B cell (primary cell): ENCODE measurements around the gene CHADL. TPM values are rescaled to one million over a fixed set of nuclear protein-coding genes. Genes with fewer than 3 reads are reported as not detected.
A peak's percentile ranks its signal among the peaks of the same experiment; 100 is the strongest.

ENCODE experiments used
- ATAC-seq: fragments of 200-7000 bp; cut with Tn5 transposase; one replicate; pipeline ENCODE4 v1.10.0; 2021; ENCODE audit warnings: low read depth, mild to moderate bottlenecking, moderate number of reproducible peaks, moderate library complexity
- CTCF ChIA-PET: fragments of 350-600 bp; sonication (Branson Sonifier 250); formaldehyde crosslinking; loops from one replicate; lab custom pipeline; 2021; ENCODE audit warnings: antibody characterized with exemption, inconsistent platforms; lab: Charles Lee
- POLR2A ChIA-PET: fragments of 350-600 bp; sonication (Branson Sonifier 250); formaldehyde crosslinking; loops from one replicate; lab custom pipeline; 2021; ENCODE audit warnings: antibody characterized with exemption; lab: Charles Lee
- DNase-seq: peaks from one replicate; pipeline ENCODE4 v3.0.0; 2013
- H2AFZ ChIP-seq: 2 replicates; pipeline ENCODE4 v1.6.1; 2012; ENCODE audit warnings: mild to moderate bottlenecking, low read depth, low read length; ENCODE audit not compliant: insufficient read depth, poor library complexity, severe bottlenecking
- H3K27ac ChIP-seq, 2 donors: 1 replicate in 1 of 2; 2 replicates in 1 of 2; pipeline ENCODE4 v1.5.1; 2012 to 2013; ENCODE audit warnings: low read length in 2 of 2, mild to moderate bottlenecking in 2 of 2, moderate library complexity in 1 of 2
- H3K27me3 ChIP-seq, 4 experiments: fragments of 200-600 bp in 1 of 4; sonication (generic) in 1 of 4; replicated peaks in 1 of 4; 1 replicate in 2 of 4; 2 replicates in 2 of 4; pipeline versions ENCODE4 v1.6.1 to v1.7.0; 2013 to 2016; ENCODE audit warnings: low read length in 3 of 4, mild to moderate bottlenecking in 2 of 4, mixed read lengths in 1 of 4, moderate library complexity in 1 of 4; ENCODE audit not compliant: insufficient read depth in 4 of 4, control insufficient read depth in 3 of 4; ENCODE audit errors: control extremely low read depth in 1 of 4
- H3K36me3 ChIP-seq, 2 experiments: replicated peaks in 1 of 2; 1 replicate in 1 of 2; 2 replicates in 1 of 2; pipeline versions ENCODE4 v1.6.1 to v1.7.1; 2013; ENCODE audit warnings: low read length in 1 of 2; ENCODE audit not compliant: insufficient read depth in 2 of 2, control insufficient read depth in 1 of 2; ENCODE audit errors: control extremely low read depth in 1 of 2, extremely low read depth in 1 of 2
- H3K4me1 ChIP-seq, 2 donors: fragments of 200-600 bp in 1 of 2; sonication (generic) in 1 of 2; 1 replicate in 1 of 2; 2 replicates in 1 of 2; pipeline versions ENCODE4 v1.5.1 to v1.6.1; 2013 to 2017; ENCODE audit warnings: low read length in 2 of 2; ENCODE audit not compliant: control insufficient read depth in 2 of 2, insufficient read depth in 2 of 2
- H3K4me2 ChIP-seq: replicated peaks from 2 replicates; pipeline ENCODE3; 2012; ENCODE audit warnings: mild to moderate bottlenecking, low read depth, low read length; ENCODE audit not compliant: poor library complexity, severe bottlenecking
- H3K4me3 ChIP-seq, 5 experiments: fragments of 200-600 bp in 1 of 5; sonication (generic) in 1 of 5; 1 replicate in 3 of 5; 2 replicates in 2 of 5; pipeline versions ENCODE4 v1.5.1 to v1.7.0; 2011 to 2016; ENCODE audit warnings: low read length in 4 of 5, mild to moderate bottlenecking in 4 of 5, low read depth in 2 of 5, control low read depth in 1 of 5, moderate library complexity in 1 of 5; ENCODE audit not compliant: insufficient read depth in 1 of 5; ENCODE audit errors: control extremely low read depth in 1 of 5, extremely low read depth in 1 of 5
- H3K79me2 ChIP-seq: fragments of 200-600 bp; sonication (generic); one replicate; pipeline ENCODE4 v1.6.0; 2016; ENCODE audit warnings: low read length; ENCODE audit not compliant: control insufficient read depth, insufficient read depth
- H3K9ac ChIP-seq: fragments of 200-600 bp; sonication (generic); 2 replicates; pipeline ENCODE4 v1.6.1; 2017; ENCODE audit warnings: mild to moderate bottlenecking, low read length, moderate library complexity
- H3K9me3 ChIP-seq, 3 donors: one replicate each; pipeline versions ENCODE4 v1.6.1 to v1.7.1; 2013; ENCODE audit warnings: low read length in 2 of 3; ENCODE audit not compliant: control insufficient read depth in 2 of 3, insufficient read depth in 1 of 3; ENCODE audit errors: control extremely low read depth in 1 of 3
- H4K20me1 ChIP-seq: 2 replicates; pipeline ENCODE4 v1.6.0; 2012; ENCODE audit warnings: mild to moderate bottlenecking, low read length; ENCODE audit not compliant: insufficient read depth, control insufficient read depth, poor library complexity, severe bottlenecking
- H3K27ac Mint-ChIP-seq: one replicate; pipeline ENCODE4 v1.8.0; 2021; ENCODE audit warnings: mixed read lengths
- H3K27me3 Mint-ChIP-seq: one replicate; pipeline ENCODE4 v1.8.0; 2021; ENCODE audit warnings: mixed read lengths
- H3K4me1 Mint-ChIP-seq: one replicate; pipeline ENCODE4 v1.8.0; 2021; ENCODE audit warnings: mixed read lengths
- H3K4me3 Mint-ChIP-seq: one replicate; pipeline ENCODE4 v1.8.0; 2021; ENCODE audit warnings: mixed read lengths
- H3K9me3 Mint-ChIP-seq: one replicate; pipeline ENCODE4 v1.8.0; 2022; ENCODE audit warnings: mixed read lengths; ENCODE audit not compliant: insufficient read depth
- CTCF ChIP-seq: fragments of 200-600 bp; IDR thresholded peaks from one replicate; pipeline ENCODE4 v1.8.0; 2022; ENCODE audit warnings: antibody characterized with exemption, mild to moderate bottlenecking
- EZH2 ChIP-seq: IDR thresholded peaks from 2 replicates; pipeline ENCODE4 v1.6.1; 2012; ENCODE audit warnings: borderline replicate concordance, low read depth, mild to moderate bottlenecking, moderate library complexity, low read length; ENCODE audit not compliant: insufficient read depth, poor library complexity, severe bottlenecking
- WGBS: methylation state at CpG from one replicate; pipeline ENCODE4 v1.1.5; 2013; ENCODE audit warnings: missing lambda C conversion rate; ENCODE audit not compliant: insufficient coverage; 5-methylcytosine and 5-hydroxymethylcytosine counted together
- intact Hi-C: fragments of 100-400 bp; cut with micrococcal nuclease; formaldehyde crosslinking; loops from one replicate; pipeline ENCODE4 v1.10.0; 2022
- polyA plus RNA-seq: library from polyadenylated mRNA; depleted of rRNA; stranded (reverse); fragments of >200 nt; gene quantifications from 2 replicates; pipeline ENCODE4 v1.2.3, GENCODE V29; 2012
- total RNA-seq, 2 donors: library from RNA; stranded (reverse); fragments of 120-200 nt in 1 of 2; gene quantifications; 1 replicate in 1 of 2; 2 replicates in 1 of 2; pipeline versions ENCODE4 v1.2.3 to v1.2.4, GENCODE V29; 2013 to 2022

CHADL gene
- total and polyA plus RNA-seq, 2 donors (not counting 1 experiment from before 2014, with no cell fraction given), result 0.07 to 0.59 TPM

GRCh38 chr22:41285441-41285819 lies 44.7 kb upstream of the CHADL start:
- WGBS, result under 1% methylated on average over 30 of the region's 30 CpGs
- H3K4me3 Mint-ChIP-seq, result peak overlapping the region; percentile 100
- peak overlapping the region; percentile 86 for H2AFZ ChIP-seq

More at GRCh38 chr22:41285441-41285819, 44.7 kb upstream of the CHADL start:
- peaks cover 28% of the 10 kb centered on the region for H3K4me1 Mint-ChIP-seq
- peak overlapping the region; percentile 93 for H3K4me2 ChIP-seq
- H3K9me3 ChIP-seq, result no peaks in the 10 kb centered on the region
- peak overlapping the region; percentile 76 for H3K9ac ChIP-seq
- TF ChIP-seq EZH2 (no peak), CTCF (no peak)
- intact Hi-C loops, result loop anchor here (5.0 kb wide), 3 partner anchors 938 to 1297 kb away; partner anchors contain the start of genes ADSL and TNRC6B
- H4K20me1 ChIP-seq, result peaks cover 20% of the 10 kb centered on the region
- peaks cover 0 to 13% of the 10 kb centered on the region in 2 experiments for H3K36me3 ChIP-seq
- DNase-seq (peak; percentile 64), ATAC-seq (no peak)
- peaks cover 49% of the 10 kb centered on the region for H3K79me2 ChIP-seq
- H3K27ac ChIP-seq, result peak overlapping the region; percentile 67 to 86
- CTCF ChIA-PET, result interaction anchor here (1.2 to 2.4 kb wide), 4 partner anchors 16 to 242 kb away, joined by 3 to 16 read pairs (median 7); partner anchors contain the start of gene ZC3H7B
- H3K9me3 Mint-ChIP-seq, result no peaks in the 10 kb centered on the region
- H3K4me3 ChIP-seq, result peak overlapping the region; percentile 45 to 90 (median 87)
- no peaks in the 10 kb centered on the region for H3K27me3 ChIP-seq
- no peaks in the 10 kb centered on the region for H3K27me3 Mint-ChIP-seq
- H3K4me1 ChIP-seq, result peaks cover 12 to 16% of the 10 kb centered on the region in 2 donors
- POLR2A ChIA-PET, result interaction anchor here (1.0 to 1.6 kb wide), 4 partner anchors 48 to 805 kb away, joined by 3 to 12 read pairs (median 3); partner anchors contain the start of genes NDUFA6, POLR3H and TEF
- H3K27ac Mint-ChIP-seq, result peak overlapping the region; percentile 99
